ENCODE results near the gene FOXS1. TPM values are rescaled to one million over a fixed set of nuclear protein-coding genes. Genes with fewer than 3 reads are reported as not detected.

Gene FOXS1
- total RNA-seq, 1 donor from 2014 or later = not detected

DNA sequence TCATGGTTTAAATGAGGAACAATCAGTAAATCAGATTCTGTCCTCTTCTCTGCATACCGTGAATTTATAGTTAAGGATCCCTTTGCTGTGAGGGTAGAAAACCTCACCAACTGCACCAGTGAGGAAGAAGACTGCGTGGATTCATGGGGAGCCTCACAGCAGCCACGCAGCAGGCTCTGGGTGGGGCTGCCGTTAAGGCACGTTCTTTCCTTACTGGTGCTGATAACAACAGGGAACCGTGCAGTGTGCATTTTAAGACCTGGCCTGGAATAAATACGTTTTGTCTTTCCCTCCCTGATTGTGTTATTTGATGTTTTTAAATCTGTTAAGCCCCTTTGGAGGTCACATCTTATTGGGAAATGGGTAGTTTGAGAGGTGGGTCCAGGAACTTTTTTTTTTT is 43.9 kb downstream of the FOXS1 start:
- H3K27ac Mint-ChIP-seq (ENCODE audit: unreplicated experiment) = no peak overlapping the region
- no peak overlapping the region for H3K4me3 Mint-ChIP-seq

DNA sequence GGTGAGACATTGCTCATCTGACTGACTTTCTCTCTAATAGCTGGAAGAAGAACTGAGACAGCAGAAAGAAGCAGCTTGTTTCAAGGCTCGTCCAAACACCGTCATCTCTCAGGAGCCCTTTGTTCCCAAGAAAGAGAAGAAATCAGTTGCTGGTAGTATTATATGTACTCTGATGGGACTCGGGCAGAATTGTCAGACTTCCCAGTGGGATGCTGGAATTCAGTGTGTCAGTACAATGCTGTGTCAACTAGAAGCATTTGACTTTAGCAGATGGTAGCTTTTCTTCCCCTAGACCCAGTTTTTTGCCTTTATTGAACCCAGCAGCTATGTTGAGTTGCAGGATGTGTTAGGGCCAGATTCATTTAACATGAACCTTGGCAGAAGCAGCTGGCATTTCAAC is 48.0 kb downstream of the FOXS1 start:
- H3K36me3 Mint-ChIP-seq (ENCODE audit: low read depth) = peaks cover 25% of the 10 kb centered on the region
- DNase-seq (ENCODE audit: low read depth, low spot score) = no peak
- no peaks in the 10 kb centered on the region for H3K4me1 Mint-ChIP-seq
- TF ChIP-seq, protein P1, sequence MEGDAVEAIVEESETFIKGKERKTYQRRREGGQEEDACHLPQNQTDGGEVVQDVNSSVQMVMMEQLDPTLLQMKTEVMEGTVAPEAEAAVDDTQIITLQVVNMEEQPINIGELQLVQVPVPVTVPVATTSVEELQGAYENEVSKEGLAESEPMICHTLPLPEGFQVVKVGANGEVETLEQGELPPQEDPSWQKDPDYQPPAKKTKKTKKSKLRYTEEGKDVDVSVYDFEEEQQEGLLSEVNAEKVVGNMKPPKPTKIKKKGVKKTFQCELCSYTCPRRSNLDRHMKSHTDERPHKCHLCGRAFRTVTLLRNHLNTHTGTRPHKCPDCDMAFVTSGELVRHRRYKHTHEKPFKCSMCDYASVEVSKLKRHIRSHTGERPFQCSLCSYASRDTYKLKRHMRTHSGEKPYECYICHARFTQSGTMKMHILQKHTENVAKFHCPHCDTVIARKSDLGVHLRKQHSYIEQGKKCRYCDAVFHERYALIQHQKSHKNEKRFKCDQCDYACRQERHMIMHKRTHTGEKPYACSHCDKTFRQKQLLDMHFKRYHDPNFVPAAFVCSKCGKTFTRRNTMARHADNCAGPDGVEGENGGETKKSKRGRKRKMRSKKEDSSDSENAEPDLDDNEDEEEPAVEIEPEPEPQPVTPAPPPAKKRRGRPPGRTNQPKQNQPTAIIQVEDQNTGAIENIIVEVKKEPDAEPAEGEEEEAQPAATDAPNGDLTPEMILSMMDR (conservative IDR thresholded peaks at IDR 0.05) = no peak
- H3K9me3 Mint-ChIP-seq = no peaks in the 10 kb centered on the region
- H3K27ac Mint-ChIP-seq (ENCODE audit: unreplicated experiment) = no peak overlapping the region
- no peak overlapping the region for H3K4me3 Mint-ChIP-seq
- H3K27me3 Mint-ChIP-seq (ENCODE audit: low read depth) = no peaks in the 10 kb centered on the region

More for the DNA sequence above, 43.9 kb downstream of the FOXS1 start:
- TF ChIP-seq, protein P1 (conservative IDR thresholded peaks at IDR 0.05) = no peak
- Mint-ChIP-seq H3K27me3 (ENCODE audit: low read depth) (no peaks in the 10 kb centered on the region), H3K36me3 (ENCODE audit: low read depth) (peaks cover 34% of the 10 kb centered on the region), H3K4me1 (no peaks in the 10 kb centered on the region), H3K9me3 (no peaks in the 10 kb centered on the region)
- no peak for DNase-seq (ENCODE audit: low read depth, low spot score)

Other genes with a start within 250 kb of the FOXS1 start
- 4.3 and 5.8 TPM in 2 replicates for gene ID1, start 240.3 kb downstream of the FOXS1 start, total RNA-seq
- not detected in 2 replicates for gene COX4I2, start 207.7 kb downstream of the FOXS1 start, total RNA-seq
- gene BCL2L1, start 122.7 kb downstream of the FOXS1 start, total RNA-seq = 74.3 and 74.8 TPM in 2 replicates
- 208 and 210 TPM in 2 replicates for gene TPX2, start 106.3 kb downstream of the FOXS1 start, total RNA-seq
- gene MYLK2, start 26.2 kb downstream of the FOXS1 start, total RNA-seq = 1.6 and 1.8 TPM in 2 replicates
- 13.5 and 13.7 TPM in 2 replicates for gene DUSP15, start 24.9 kb upstream of the FOXS1 start, total RNA-seq
- gene TTLL9, start 25.0 kb upstream of the FOXS1 start, total RNA-seq = 2.9 and 3.3 TPM in 2 replicates
- gene PDRG1, start 106.4 kb upstream of the FOXS1 start, total RNA-seq = 32.0 and 34.9 TPM in 2 replicates
- gene XKR7, start 122.5 kb upstream of the FOXS1 start, total RNA-seq = 4.5 and 4.9 TPM in 2 replicates
- 0.14 and 0.26 TPM in 2 replicates for gene CCM2L, start 164.8 kb upstream of the FOXS1 start, total RNA-seq
- gene HCK, start 206.6 kb upstream of the FOXS1 start, total RNA-seq = not detected in 2 replicates